ENCODE results near the gene IER2. TPM values are rescaled to one million over a fixed set of nuclear protein-coding genes. Genes with fewer than 3 reads are reported as not detected.

Gene IER2
- total and polyA plus RNA-seq, 9 of the 15 experiments (the other 6 are each of a cell fraction or from before 2014, with no cell fraction given), result 4.5 to 205 (median 23.7) TPM

DNA sequence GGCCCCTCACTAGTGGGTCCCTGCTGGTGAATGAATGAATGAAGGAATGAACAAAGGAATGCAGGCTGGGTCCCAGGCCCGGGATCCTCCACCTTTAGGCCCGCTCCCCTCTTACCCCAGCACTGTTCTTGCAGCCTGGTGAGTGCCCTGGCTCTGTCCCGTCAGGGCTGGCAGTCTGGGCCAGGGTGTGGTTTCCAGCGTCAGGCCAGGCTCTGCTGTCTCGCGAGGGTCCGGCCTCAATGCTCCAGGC lies 47.9 kb upstream of the IER2 start (continued):
- TF ChIP-seq, protein P1, sequence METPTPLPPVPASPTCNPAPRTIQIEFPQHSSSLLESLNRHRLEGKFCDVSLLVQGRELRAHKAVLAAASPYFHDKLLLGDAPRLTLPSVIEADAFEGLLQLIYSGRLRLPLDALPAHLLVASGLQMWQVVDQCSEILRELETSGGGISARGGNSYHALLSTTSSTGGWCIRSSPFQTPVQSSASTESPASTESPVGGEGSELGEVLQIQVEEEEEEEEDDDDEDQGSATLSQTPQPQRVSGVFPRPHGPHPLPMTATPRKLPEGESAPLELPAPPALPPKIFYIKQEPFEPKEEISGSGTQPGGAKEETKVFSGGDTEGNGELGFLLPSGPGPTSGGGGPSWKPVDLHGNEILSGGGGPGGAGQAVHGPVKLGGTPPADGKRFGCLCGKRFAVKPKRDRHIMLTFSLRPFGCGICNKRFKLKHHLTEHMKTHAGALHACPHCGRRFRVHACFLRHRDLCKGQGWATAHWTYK (CRISPR knock-in tag; IDR thresholded peaks at IDR 0.05), result no peak
- no peak for TF ChIP-seq POLR3A (IDR thresholded peaks at IDR 0.05; ENCODE audit: borderline replicate concordance, extremely low read depth, insufficient read depth, insufficient read length)
- TF ChIP-seq, protein P2, sequence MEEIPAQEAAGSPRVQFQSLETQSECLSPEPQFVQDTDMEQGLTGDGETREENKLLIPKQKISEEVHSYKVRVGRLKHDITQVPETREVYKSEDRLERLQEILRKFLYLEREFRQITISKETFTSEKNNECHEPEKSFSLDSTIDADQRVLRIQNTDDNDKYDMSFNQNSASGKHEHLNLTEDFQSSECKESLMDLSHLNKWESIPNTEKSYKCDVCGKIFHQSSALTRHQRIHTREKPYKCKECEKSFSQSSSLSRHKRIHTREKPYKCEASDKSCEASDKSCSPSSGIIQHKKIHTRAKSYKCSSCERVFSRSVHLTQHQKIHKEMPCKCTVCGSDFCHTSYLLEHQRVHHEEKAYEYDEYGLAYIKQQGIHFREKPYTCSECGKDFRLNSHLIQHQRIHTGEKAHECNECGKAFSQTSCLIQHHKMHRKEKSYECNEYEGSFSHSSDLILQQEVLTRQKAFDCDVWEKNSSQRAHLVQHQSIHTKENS (CRISPR knock-in tag; IDR thresholded peaks at IDR 0.05), result no peak
- no peak for TF ChIP-seq ZNF165 (CRISPR knock-in tag; IDR thresholded peaks at IDR 0.05; ENCODE audit: borderline replicate concordance)
- TF ChIP-seq, protein P3, sequence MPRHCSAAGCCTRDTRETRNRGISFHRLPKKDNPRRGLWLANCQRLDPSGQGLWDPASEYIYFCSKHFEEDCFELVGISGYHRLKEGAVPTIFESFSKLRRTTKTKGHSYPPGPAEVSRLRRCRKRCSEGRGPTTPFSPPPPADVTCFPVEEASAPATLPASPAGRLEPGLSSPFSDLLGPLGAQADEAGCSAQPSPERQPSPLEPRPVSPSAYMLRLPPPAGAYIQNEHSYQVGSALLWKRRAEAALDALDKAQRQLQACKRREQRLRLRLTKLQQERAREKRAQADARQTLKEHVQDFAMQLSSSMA (CRISPR knock-in tag; IDR thresholded peaks at IDR 0.05), result no peak
- TF ChIP-seq ZNF12 (CRISPR knock-in tag; IDR thresholded peaks at IDR 0.05), result peak; percentile 21; the same call in 1 of the 2 replicates
